GM19193 (cell line): ENCODE measurements around the gene CLDN34.

Experiments
- POLR2A ChIP-seq: IDR thresholded peaks from 4 replicates; pipeline ENCODE4 v1.6.1; 2011; ENCODE audit not compliant: insufficient read depth, insufficient read length; ENCODE audit errors: extremely low read depth

CLDN34 gene

GRCh38 chrX:9966775-9967408 is at the start of gene CLDN34:
CLDN34 (plus strand) TSS chrX:9967358; CDS start chrX:9967358, 0 bp downstream.
- no peak for TF ChIP-seq POLR2A

GRCh38 chrX:9917861-9918260 is 49.3 kb upstream of the CLDN34 start:
- no peak for TF ChIP-seq POLR2A

GRCh38 chrX:9919632-9920172 is 47.5 kb upstream of the CLDN34 start:
- no peak for TF ChIP-seq POLR2A

- TF ChIP-seq POLR2A = no peak
Observed at GRCh38 chrX:9921407-9921806, 45.8 kb upstream of the CLDN34 start.

GRCh38 chrX:9923357-9923756 is 43.8 kb upstream of the CLDN34 start:
- no peak for TF ChIP-seq POLR2A

- TF ChIP-seq POLR2A = no peak
Observed at GRCh38 chrX:9926002-9926401, 41.2 kb upstream of the CLDN34 start.

GRCh38 chrX:9927698-9928482 is 39.3 kb upstream of the CLDN34 start:
- TF ChIP-seq POLR2A = no peak

- no peak for TF ChIP-seq POLR2A
Observed at GRCh38 chrX:9935436-9935835, 31.7 kb upstream of the CLDN34 start.

GRCh38 chrX:9937761-9938160 is 29.4 kb upstream of the CLDN34 start:
- TF ChIP-seq POLR2A = no peak

GRCh38 chrX:9938516-9938915 is 28.6 kb upstream of the CLDN34 start:
- TF ChIP-seq POLR2A = no peak

GRCh38 chrX:9940421-9940820 is 26.7 kb upstream of the CLDN34 start:
- TF ChIP-seq POLR2A = no peak

- no peak for TF ChIP-seq POLR2A
Observed at GRCh38 chrX:9942086-9942485, 25.1 kb upstream of the CLDN34 start.

- TF ChIP-seq POLR2A = no peak
Observed at GRCh38 chrX:9943420-9943819, 23.7 kb upstream of the CLDN34 start.

GRCh38 chrX:9947131-9947794 is 19.9 kb upstream of the CLDN34 start:
- no peak for TF ChIP-seq POLR2A

- no peak for TF ChIP-seq POLR2A
Observed at GRCh38 chrX:9948406-9948805, 18.8 kb upstream of the CLDN34 start.
